SH-SY5Y (cell line): ENCODE data around the gene MYOM3.

Source experiments
- GATA2 ChIP-seq: IDR thresholded peaks from 2 replicates; pipeline ENCODE4 v1.6.1; 2011; ENCODE audit warnings: mild to moderate bottlenecking, low read depth, low read length
- GATA3 ChIP-seq: IDR thresholded peaks from 2 replicates; pipeline ENCODE4 v1.6.1; 2011; ENCODE audit warnings: low read depth, mild to moderate bottlenecking, low read length, moderate library complexity

MYOM3 gene

GRCh38 chr1:24111996-24112779, at the start of gene MYOM3:
MYOM3 (minus strand) TSS chr1:24112135; CDS start chr1:24108636, 3,499 bp downstream.
- TF ChIP-seq GATA2 (no peak), GATA3 (no peak)

GRCh38 chr1:24161270-24161669, 49.3 kb upstream of the MYOM3 start:
- TF ChIP-seq GATA2 (no peak), GATA3 (no peak)

- TF ChIP-seq GATA3 (no peak), GATA2 (no peak)
These were observed 47.4 kb upstream of the MYOM3 start for GRCh38 chr1:24159366-24159765.

GRCh38 chr1:24157918-24158481, 46.1 kb upstream of the MYOM3 start:
- TF ChIP-seq GATA3: no peak
- no peak for TF ChIP-seq GATA2

GRCh38 chr1:24156542-24157260, 44.8 kb upstream of the MYOM3 start:
- no peak for TF ChIP-seq GATA2
- TF ChIP-seq GATA3: no peak

GRCh38 chr1:24155011-24155782, 43.3 kb upstream of the MYOM3 start:
- TF ChIP-seq GATA2: no peak

GRCh38 chr1:24154215-24154614, 42.3 kb upstream of the MYOM3 start:
- TF ChIP-seq GATA3: no peak
- TF ChIP-seq GATA2: no peak

- TF ChIP-seq GATA2: no peak
- no peak for TF ChIP-seq GATA3
These were observed 40.9 kb upstream of the MYOM3 start for GRCh38 chr1:24152631-24153494.

- no peak for TF ChIP-seq GATA3
- no peak for TF ChIP-seq GATA2
These were observed 39.2 kb upstream of the MYOM3 start for GRCh38 chr1:24151175-24151533.

GRCh38 chr1:24150234-24151174, 38.6 kb upstream of the MYOM3 start:
- TF ChIP-seq GATA2 (no peak), GATA3 (no peak)

GRCh38 chr1:24149866-24150233, 37.9 kb upstream of the MYOM3 start:
- no peak for TF ChIP-seq GATA3

- no peak for TF ChIP-seq GATA2
These were observed 35.9 kb upstream of the MYOM3 start for GRCh38 chr1:24147816-24148215.
